ENCODE results near the gene PAM. TPM values are rescaled to one million over a fixed set of nuclear protein-coding genes. Genes with fewer than 3 reads are reported as not detected.

Gene PAM
- total RNA-seq, 1 experiment from 2014 or later = 142 TPM

DNA sequence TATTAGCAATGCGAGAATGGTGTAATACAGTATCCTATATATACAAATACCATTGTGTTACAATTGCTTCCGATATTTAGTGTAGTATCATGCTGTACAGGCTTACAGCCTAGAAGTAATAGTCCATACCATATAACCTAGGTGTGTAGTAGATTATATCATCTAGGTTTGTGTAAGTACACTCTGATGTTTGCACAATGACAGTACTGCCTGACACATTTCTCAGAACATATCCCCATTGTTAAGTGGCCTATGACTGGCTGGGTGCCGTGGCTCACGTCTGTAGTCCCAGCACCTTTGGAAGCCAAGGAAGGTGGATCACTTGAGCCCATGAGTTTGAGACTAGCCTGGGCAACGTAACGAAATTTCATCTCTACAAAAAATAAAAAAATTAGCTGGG, 124.6 kb downstream of the PAM start:
- no peaks in the 10 kb centered on the region for H3K27me3 Mint-ChIP-seq (ENCODE audit: unreplicated experiment)
- TF ChIP-seq, protein P1, sequence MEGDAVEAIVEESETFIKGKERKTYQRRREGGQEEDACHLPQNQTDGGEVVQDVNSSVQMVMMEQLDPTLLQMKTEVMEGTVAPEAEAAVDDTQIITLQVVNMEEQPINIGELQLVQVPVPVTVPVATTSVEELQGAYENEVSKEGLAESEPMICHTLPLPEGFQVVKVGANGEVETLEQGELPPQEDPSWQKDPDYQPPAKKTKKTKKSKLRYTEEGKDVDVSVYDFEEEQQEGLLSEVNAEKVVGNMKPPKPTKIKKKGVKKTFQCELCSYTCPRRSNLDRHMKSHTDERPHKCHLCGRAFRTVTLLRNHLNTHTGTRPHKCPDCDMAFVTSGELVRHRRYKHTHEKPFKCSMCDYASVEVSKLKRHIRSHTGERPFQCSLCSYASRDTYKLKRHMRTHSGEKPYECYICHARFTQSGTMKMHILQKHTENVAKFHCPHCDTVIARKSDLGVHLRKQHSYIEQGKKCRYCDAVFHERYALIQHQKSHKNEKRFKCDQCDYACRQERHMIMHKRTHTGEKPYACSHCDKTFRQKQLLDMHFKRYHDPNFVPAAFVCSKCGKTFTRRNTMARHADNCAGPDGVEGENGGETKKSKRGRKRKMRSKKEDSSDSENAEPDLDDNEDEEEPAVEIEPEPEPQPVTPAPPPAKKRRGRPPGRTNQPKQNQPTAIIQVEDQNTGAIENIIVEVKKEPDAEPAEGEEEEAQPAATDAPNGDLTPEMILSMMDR (IDR thresholded peaks at IDR 0.05; ENCODE audit: unreplicated experiment) = no peak
- no peaks in the 10 kb centered on the region for H3K36me3 Mint-ChIP-seq (ENCODE audit: insufficient read depth, unreplicated experiment)
- CTCF ChIA-PET = interaction anchor here (1.8 kb wide), 1 partner anchor 53 kb away, joined by 3 read pairs; no protein-coding TSS in a partner anchor
- no peaks in the 10 kb centered on the region for H3K9me3 Mint-ChIP-seq (ENCODE audit: low read depth, unreplicated experiment)
- intact Hi-C loops (cut with micrococcal nuclease; ENCODE audit: unreplicated experiment) = no loop called here
- H3K27ac Mint-ChIP-seq (ENCODE audit: unreplicated experiment) = no peak overlapping the region
- no peak overlapping the region for H3K4me3 Mint-ChIP-seq (ENCODE audit: low read depth, unreplicated experiment)
- no TSS peak for BruUV-seq (replicated peaks)
- DNase-seq = no peak
- no peaks in the 10 kb centered on the region for H3K4me1 Mint-ChIP-seq (ENCODE audit: low read depth, unreplicated experiment)

DNA sequence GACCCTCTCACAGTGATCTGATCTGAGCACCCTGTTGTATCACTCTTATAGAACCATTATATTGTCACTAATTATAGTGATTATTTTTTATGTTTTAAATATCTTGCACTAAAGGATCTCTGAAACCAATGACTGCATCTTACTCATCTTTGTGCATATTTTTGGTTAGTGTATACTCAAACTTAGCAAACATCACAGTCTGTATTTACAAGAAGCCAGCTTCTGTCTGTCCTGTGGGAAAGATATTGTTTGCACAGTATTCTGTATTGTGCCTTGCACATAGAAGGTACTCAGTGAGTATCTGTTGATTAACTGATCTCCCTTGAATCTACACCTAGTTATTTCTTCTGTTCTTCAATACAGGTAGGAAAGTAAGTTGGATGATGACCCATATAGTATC, 131.5 kb downstream of the PAM start:
- H3K4me3 Mint-ChIP-seq (ENCODE audit: low read depth, unreplicated experiment) = no peak overlapping the region
- H3K4me1 Mint-ChIP-seq (ENCODE audit: low read depth, unreplicated experiment) = no peaks in the 10 kb centered on the region
- intact Hi-C loops (cut with micrococcal nuclease; ENCODE audit: unreplicated experiment) = no loop called here
- TF ChIP-seq, protein P1 (IDR thresholded peaks at IDR 0.05; ENCODE audit: unreplicated experiment) = no peak
- BruUV-seq (replicated peaks) = no TSS peak
- no peaks in the 10 kb centered on the region for H3K9me3 Mint-ChIP-seq (ENCODE audit: low read depth, unreplicated experiment)
- CTCF ChIA-PET = no interaction called here
- H3K27ac Mint-ChIP-seq (ENCODE audit: unreplicated experiment) = no peak overlapping the region
- DNase-seq = no peak
- H3K27me3 Mint-ChIP-seq (ENCODE audit: unreplicated experiment) = no peaks in the 10 kb centered on the region
- no peaks in the 10 kb centered on the region for H3K36me3 Mint-ChIP-seq (ENCODE audit: insufficient read depth, unreplicated experiment)

DNA sequence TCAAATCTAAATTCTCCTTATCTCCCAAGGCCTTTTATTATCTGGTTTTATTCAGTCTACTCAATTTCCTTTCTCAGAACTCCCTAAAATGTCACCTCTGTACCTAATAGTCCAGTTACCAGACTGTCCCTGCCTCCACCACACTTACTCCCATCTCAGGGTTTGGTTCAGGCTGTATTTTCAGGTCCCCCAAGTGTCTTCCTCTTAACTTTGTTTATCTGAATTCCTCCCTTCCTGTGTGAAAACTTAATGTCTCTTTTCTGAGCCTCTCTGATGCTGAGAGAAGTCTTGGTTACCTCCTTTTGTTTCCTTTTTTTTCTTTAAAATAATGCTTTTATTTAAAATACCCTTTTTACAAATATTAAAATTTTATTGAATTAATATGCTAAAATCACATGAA, 133.4 kb downstream of the PAM start:
- intact Hi-C loops (cut with micrococcal nuclease; ENCODE audit: unreplicated experiment) = no loop called here
- TF ChIP-seq, protein P1 (IDR thresholded peaks at IDR 0.05; ENCODE audit: unreplicated experiment) = no peak
- Mint-ChIP-seq H3K9me3 (ENCODE audit: low read depth, unreplicated experiment) (no peaks in the 10 kb centered on the region), H3K36me3 (ENCODE audit: insufficient read depth, unreplicated experiment) (no peaks in the 10 kb centered on the region), H3K4me1 (ENCODE audit: low read depth, unreplicated experiment) (no peaks in the 10 kb centered on the region), H3K27me3 (ENCODE audit: unreplicated experiment) (no peaks in the 10 kb centered on the region), H3K27ac (ENCODE audit: unreplicated experiment) (no peak overlapping the region), H3K4me3 (ENCODE audit: low read depth, unreplicated experiment) (no peak overlapping the region)
- DNase-seq = no peak
- BruUV-seq (replicated peaks) = no TSS peak
- CTCF ChIA-PET = no interaction called here

DNA sequence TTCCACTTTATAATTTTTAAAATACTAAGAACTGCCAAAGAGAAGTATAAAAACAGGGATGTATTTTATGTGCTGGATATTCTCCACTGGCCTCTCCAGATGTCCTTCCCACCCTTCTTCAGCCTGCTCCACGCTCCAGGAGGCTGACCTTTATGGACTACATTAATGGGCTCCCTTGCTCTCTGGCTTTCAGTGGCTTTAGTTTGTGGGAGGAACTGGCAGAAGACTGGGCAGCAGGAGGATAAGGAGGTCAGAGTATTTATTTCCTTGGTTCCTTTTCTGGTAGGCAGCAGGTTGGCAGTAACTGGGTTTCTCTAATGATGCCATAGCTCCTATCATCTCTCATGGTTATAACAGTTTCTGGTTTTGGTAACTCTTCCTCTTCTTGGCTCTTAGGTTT, 133.9 kb downstream of the PAM start:
- Mint-ChIP-seq H3K36me3 (ENCODE audit: insufficient read depth, unreplicated experiment) (no peaks in the 10 kb centered on the region), H3K9me3 (ENCODE audit: low read depth, unreplicated experiment) (no peaks in the 10 kb centered on the region), H3K27me3 (ENCODE audit: unreplicated experiment) (no peaks in the 10 kb centered on the region), H3K4me1 (ENCODE audit: low read depth, unreplicated experiment) (no peaks in the 10 kb centered on the region), H3K27ac (ENCODE audit: unreplicated experiment) (no peak overlapping the region), H3K4me3 (ENCODE audit: low read depth, unreplicated experiment) (no peak overlapping the region)
- no TSS peak for BruUV-seq (replicated peaks)
- CTCF ChIA-PET = no interaction called here
- intact Hi-C loops (cut with micrococcal nuclease; ENCODE audit: unreplicated experiment) = no loop called here
- TF ChIP-seq, protein P1 (IDR thresholded peaks at IDR 0.05; ENCODE audit: unreplicated experiment) = no peak
- DNase-seq = no peak
